ENCODE results near the gene SCG5. TPM values are rescaled to one million over a fixed set of nuclear protein-coding genes. Genes with fewer than 3 reads are reported as not detected.

The SCG5 gene
- total and polyA plus RNA-seq, 10 of the 15 experiments (the other 5 are each of a cell fraction or from before 2014, with no cell fraction given) = 0.13 to 0.62 (median 0.48) TPM

- intact Hi-C loops (cut with micrococcal nuclease; ENCODE audit: unreplicated experiment) (loop anchor here (2.0 to 5.0 kb wide), 2 partner anchors 169 to 469 kb away; no protein-coding TSS in a partner anchor), in situ Hi-C loops (cut with MboI) (loop anchor here (5.0 to 10.0 kb wide), 2 partner anchors 291 to 329 kb away; no protein-coding TSS in a partner anchor)
- H3K27ac ChIP-seq (ENCODE audit: control insufficient read depth, insufficient read depth) = no peak overlapping the region
- no peak for DNase-seq (ENCODE audit: low read depth, low spot score)
- no peaks in the 10 kb centered on the region for H3K79me2 ChIP-seq (ENCODE audit: control insufficient read depth, insufficient read depth, low read length)
- H3K9ac ChIP-seq (ENCODE audit: control insufficient read depth, insufficient read depth, low read length) = no peak overlapping the region
- no peaks in the 10 kb centered on the region for H4K20me1 ChIP-seq (ENCODE audit: control insufficient read depth, insufficient read depth)
- RAD21 ChIA-PET (ENCODE audit: unreplicated experiment) = interaction anchor here (1.0 to 2.6 kb wide), 5 partner anchors 19 to 470 kb away, joined by 3 to 31 read pairs (median 7); no protein-coding TSS in a partner anchor
- no TSS peak for BruUV-seq (replicated peaks)
- SMC1A ChIA-PET (ENCODE audit: uncharacterized antibody, unreplicated experiment) = interaction anchor here (0.6 to 3.9 kb wide), 10 partner anchors 14 to 330 kb away, joined by 3 to 22 read pairs (median 5); no protein-coding TSS in a partner anchor
- no peaks in the 10 kb centered on the region for H3K27me3 ChIP-seq (replicated peaks in 1 of 2; ENCODE audit: control insufficient read depth in 2 of 2, insufficient read depth in 2 of 2, low read length in 1 of 2)
- CTCF ChIA-PET = interaction anchor here (0.6 to 7.2 kb wide), 22 partner anchors 10 to 338 kb away, joined by 3 to 91 read pairs (median 6); no protein-coding TSS in a partner anchor
- no peak overlapping the region for H3K4me3 ChIP-seq
- H2AFZ ChIP-seq (ENCODE audit: control insufficient read depth, low read depth, low read length) = no peak overlapping the region
- no peaks in the 10 kb centered on the region for H3K9me3 ChIP-seq (replicated peaks; ENCODE audit: control insufficient read depth, insufficient read depth, low read length)
- WGBS (ENCODE audit: insufficient coverage, insufficient replicate concordance, low lambda C conversion rate, missing lambda C conversion rate) = 100% methylated on average over 4 of the region's 4 CpGs
- H3K4me1 ChIP-seq (ENCODE audit: control insufficient read depth, insufficient read depth, low read length) = no peaks in the 10 kb centered on the region
- ATAC-seq = no peak
- no peak for FAIRE-seq
- no peak overlapping the region for H3K4me2 ChIP-seq (ENCODE audit: control insufficient read depth, insufficient read depth)
- H3K36me3 ChIP-seq (ENCODE audit: control insufficient read depth in 2 of 2, insufficient read depth in 2 of 2, low read length in 1 of 2) = peaks cover 0 to 2% of the 10 kb centered on the region in 2 experiments; a peak in 1 of 4 replicates
- POLR2A ChIA-PET = no interaction called here
- TF ChIP-seq, protein P1, sequence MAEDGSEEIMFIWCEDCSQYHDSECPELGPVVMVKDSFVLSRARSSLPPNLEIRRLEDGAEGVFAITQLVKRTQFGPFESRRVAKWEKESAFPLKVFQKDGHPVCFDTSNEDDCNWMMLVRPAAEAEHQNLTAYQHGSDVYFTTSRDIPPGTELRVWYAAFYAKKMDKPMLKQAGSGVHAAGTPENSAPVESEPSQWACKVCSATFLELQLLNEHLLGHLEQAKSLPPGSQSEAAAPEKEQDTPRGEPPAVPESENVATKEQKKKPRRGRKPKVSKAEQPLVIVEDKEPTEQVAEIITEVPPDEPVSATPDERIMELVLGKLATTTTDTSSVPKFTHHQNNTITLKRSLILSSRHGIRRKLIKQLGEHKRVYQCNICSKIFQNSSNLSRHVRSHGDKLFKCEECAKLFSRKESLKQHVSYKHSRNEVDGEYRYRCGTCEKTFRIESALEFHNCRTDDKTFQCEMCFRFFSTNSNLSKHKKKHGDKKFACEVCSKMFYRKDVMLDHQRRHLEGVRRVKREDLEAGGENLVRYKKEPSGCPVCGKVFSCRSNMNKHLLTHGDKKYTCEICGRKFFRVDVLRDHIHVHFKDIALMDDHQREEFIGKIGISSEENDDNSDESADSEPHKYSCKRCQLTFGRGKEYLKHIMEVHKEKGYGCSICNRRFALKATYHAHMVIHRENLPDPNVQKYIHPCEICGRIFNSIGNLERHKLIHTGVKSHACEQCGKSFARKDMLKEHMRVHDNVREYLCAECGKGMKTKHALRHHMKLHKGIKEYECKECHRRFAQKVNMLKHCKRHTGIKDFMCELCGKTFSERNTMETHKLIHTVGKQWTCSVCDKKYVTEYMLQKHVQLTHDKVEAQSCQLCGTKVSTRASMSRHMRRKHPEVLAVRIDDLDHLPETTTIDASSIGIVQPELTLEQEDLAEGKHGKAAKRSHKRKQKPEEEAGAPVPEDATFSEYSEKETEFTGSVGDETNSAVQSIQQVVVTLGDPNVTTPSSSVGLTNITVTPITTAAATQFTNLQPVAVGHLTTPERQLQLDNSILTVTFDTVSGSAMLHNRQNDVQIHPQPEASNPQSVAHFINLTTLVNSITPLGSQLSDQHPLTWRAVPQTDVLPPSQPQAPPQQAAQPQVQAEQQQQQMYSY (CRISPR knock-in tag; IDR thresholded peaks at IDR 0.05) = no peak
- TF ChIP-seq CTCF (IDR thresholded peaks at IDR 0.05 in 2 of 3, conservative IDR thresholded peaks at IDR 0.05 in 1 of 3; ENCODE audit: control insufficient read depth in 2 of 3, extremely low read depth in 1 of 3, insufficient read depth in 1 of 3, low read depth in 3 of 3, low read length in 3 of 3) = no peak
- TF ChIP-seq STAT3 (IDR thresholded peaks at IDR 0.05; ENCODE audit: low read depth, low read length) = no peak
- TF ChIP-seq, protein P2, sequence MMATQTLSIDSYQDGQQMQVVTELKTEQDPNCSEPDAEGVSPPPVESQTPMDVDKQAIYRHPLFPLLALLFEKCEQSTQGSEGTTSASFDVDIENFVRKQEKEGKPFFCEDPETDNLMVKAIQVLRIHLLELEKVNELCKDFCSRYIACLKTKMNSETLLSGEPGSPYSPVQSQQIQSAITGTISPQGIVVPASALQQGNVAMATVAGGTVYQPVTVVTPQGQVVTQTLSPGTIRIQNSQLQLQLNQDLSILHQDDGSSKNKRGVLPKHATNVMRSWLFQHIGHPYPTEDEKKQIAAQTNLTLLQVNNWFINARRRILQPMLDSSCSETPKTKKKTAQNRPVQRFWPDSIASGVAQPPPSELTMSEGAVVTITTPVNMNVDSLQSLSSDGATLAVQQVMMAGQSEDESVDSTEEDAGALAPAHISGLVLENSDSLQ (IDR thresholded peaks at IDR 0.05) = no peak
- TF ChIP-seq CHD2 (IDR thresholded peaks at IDR 0.05; ENCODE audit: borderline replicate concordance, low read depth, low read length) = no peak
- TF ChIP-seq, protein P3, sequence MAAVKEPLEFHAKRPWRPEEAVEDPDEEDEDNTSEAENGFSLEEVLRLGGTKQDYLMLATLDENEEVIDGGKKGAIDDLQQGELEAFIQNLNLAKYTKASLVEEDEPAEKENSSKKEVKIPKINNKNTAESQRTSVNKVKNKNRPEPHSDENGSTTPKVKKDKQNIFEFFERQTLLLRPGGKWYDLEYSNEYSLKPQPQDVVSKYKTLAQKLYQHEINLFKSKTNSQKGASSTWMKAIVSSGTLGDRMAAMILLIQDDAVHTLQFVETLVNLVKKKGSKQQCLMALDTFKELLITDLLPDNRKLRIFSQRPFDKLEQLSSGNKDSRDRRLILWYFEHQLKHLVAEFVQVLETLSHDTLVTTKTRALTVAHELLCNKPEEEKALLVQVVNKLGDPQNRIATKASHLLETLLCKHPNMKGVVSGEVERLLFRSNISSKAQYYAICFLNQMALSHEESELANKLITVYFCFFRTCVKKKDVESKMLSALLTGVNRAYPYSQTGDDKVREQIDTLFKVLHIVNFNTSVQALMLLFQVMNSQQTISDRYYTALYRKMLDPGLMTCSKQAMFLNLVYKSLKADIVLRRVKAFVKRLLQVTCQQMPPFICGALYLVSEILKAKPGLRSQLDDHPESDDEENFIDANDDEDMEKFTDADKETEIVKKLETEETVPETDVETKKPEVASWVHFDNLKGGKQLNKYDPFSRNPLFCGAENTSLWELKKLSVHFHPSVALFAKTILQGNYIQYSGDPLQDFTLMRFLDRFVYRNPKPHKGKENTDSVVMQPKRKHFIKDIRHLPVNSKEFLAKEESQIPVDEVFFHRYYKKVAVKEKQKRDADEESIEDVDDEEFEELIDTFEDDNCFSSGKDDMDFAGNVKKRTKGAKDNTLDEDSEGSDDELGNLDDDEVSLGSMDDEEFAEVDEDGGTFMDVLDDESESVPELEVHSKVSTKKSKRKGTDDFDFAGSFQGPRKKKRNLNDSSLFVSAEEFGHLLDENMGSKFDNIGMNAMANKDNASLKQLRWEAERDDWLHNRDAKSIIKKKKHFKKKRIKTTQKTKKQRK (IDR thresholded peaks at IDR 0.05; ENCODE audit: low read depth, low read length) = no peak
- no peak for TF ChIP-seq HSF1 (IDR thresholded peaks at IDR 0.05; ENCODE audit: low read depth, low read length)
- no peak for TF ChIP-seq WRNIP1 (IDR thresholded peaks at IDR 0.05; ENCODE audit: borderline replicate concordance, low read depth, low read length)
- no peak for TF ChIP-seq TBL1XR1 (IDR thresholded peaks at IDR 0.05; ENCODE audit: low read depth, low read length)
- TF ChIP-seq SMAD5 (IDR thresholded peaks at IDR 0.05; ENCODE audit: low read depth) = no peak
Measured at GRCh38 chr15:32663671-32664070, 22.2 kb downstream of the SCG5 start.
